A673 (cell line): Measurements from ENCODE around the gene ITSN1. TPM values are rescaled to one million over a fixed set of nuclear protein-coding genes. Genes with fewer than 3 reads are reported as not detected.

Experiments
- BruUV-seq: library from RNA; stranded (reverse); fragments of 400-500 nt; replicated peaks from 2 replicates; lab custom pipeline; 2021; lab: Mats Ljungman, UMichigan
- CTCF ChIA-PET: fragments of 300-600 bp; sonication (Branson Sonifier 250); formaldehyde crosslinking; loops from one replicate; lab custom pipeline; 2022; ENCODE audit warnings: antibody characterized with exemption; lab: Charles Lee
- POLR2A ChIA-PET: fragments of 300-600 bp; sonication (Branson Sonifier 250); formaldehyde crosslinking; loops from one replicate; lab custom pipeline; 2022; ENCODE audit warnings: antibody characterized with exemption; ENCODE audit not compliant: low non-redundant PET; lab: Charles Lee
- DNase-seq: peaks from one replicate; pipeline ENCODE4 v3.0.0-alpha.2; 2015; ENCODE audit warnings: low spot score
- H3K27ac ChIP-seq: fragments of 200-600 bp; sonication (generic); 2 replicates; pipeline ENCODE4 v1.5.1; 2016; ENCODE audit warnings: mixed run types, low read depth, mild to moderate bottlenecking, mixed read lengths, antibody characterized with exemption, low read length; ENCODE audit not compliant: poor library complexity, severe bottlenecking
- H3K27me3 ChIP-seq: fragments of 200-600 bp; sonication (generic); replicated peaks from 2 replicates; pipeline ENCODE4 v1.6.1; 2017; ENCODE audit warnings: mixed run types, low read depth, mild to moderate bottlenecking, mixed read lengths, antibody characterized with exemption, low read length; ENCODE audit not compliant: insufficient read depth, poor library complexity
- H3K36me3 ChIP-seq: fragments of 200-600 bp; sonication (generic); 2 replicates; pipeline ENCODE4 v1.6.1; 2016; ENCODE audit warnings: mixed run types, mild to moderate bottlenecking, mixed read lengths, antibody characterized with exemption, low read length; ENCODE audit not compliant: insufficient read depth, poor library complexity, severe bottlenecking
- H3K4me1 ChIP-seq: fragments of 200-600 bp; sonication (generic); 2 replicates; pipeline ENCODE4 v1.6.1; 2017; ENCODE audit warnings: mixed run types, mild to moderate bottlenecking, mixed read lengths, antibody characterized with exemption, low read length; ENCODE audit not compliant: insufficient read depth, poor library complexity, severe bottlenecking
- H3K4me3 ChIP-seq: fragments of 200-600 bp; sonication (generic); 2 replicates; pipeline ENCODE4 v1.5.1; 2016; ENCODE audit warnings: low read depth, mixed run types, mild to moderate bottlenecking, mixed read lengths, low read length; ENCODE audit not compliant: poor library complexity, severe bottlenecking
- H3K9me3 ChIP-seq: fragments of 200-600 bp; sonication (generic); 2 replicates; pipeline ENCODE4 v1.6.1; 2016; ENCODE audit warnings: mixed run types, low read depth, mild to moderate bottlenecking, mixed read lengths, antibody characterized with exemption, low read length; ENCODE audit not compliant: poor library complexity, severe bottlenecking
- CTCF ChIP-seq: fragments of 300-800, 200-600 bp; sonication (generic); conservative IDR thresholded peaks from 2 replicates; pipeline ENCODE4 v1.5.1; 2017; ENCODE audit warnings: low read depth, mild to moderate bottlenecking, antibody characterized with exemption, low read length, moderate library complexity, mixed read lengths
- EZH2 ChIP-seq: fragments of 200-600 bp; sonication (generic); IDR thresholded peaks from 2 replicates; pipeline ENCODE4 v1.6.1; 2017; ENCODE audit warnings: borderline replicate concordance, low read depth, mild to moderate bottlenecking, mixed read lengths, antibody characterized with exemption, low read length; ENCODE audit not compliant: poor library complexity, severe bottlenecking
- intact Hi-C: fragments of 100-400 bp; cut with micrococcal nuclease; formaldehyde crosslinking; loops from one replicate; pipeline ENCODE4 v1.10.0; 2022; ENCODE audit not compliant: unreplicated experiment
- total RNA-seq: library from RNA; stranded (reverse); gene quantifications from 2 replicates; pipeline ENCODE4 v1.2.3, GENCODE V29; 2021

ITSN1 gene
- total RNA-seq, 1 experiment from 2014 or later: 54.2 TPM

- ChIA-PET POLR2A (no interaction called here), CTCF (no interaction called here)
- DNase-seq: no peak
These were observed 112.2 kb downstream of the ITSN1 start for GRCh38 chr21:33754481-33754880.

GRCh38 chr21:33755354-33755753, 113.1 kb downstream of the ITSN1 start:
- POLR2A ChIA-PET: no interaction called here

More at GRCh38 chr21:33754481-33754880, 112.2 kb downstream of the ITSN1 start:
- BruUV-seq: no TSS peak
- H3K27ac ChIP-seq: no peak overlapping the region
- no peaks in the 10 kb centered on the region for H3K27me3 ChIP-seq
- H3K9me3 ChIP-seq: no peaks in the 10 kb centered on the region
- TF ChIP-seq CTCF (no peak), EZH2 (no peak)
- peaks cover 6% of the 10 kb centered on the region for H3K36me3 ChIP-seq
- peaks cover 23% of the 10 kb centered on the region for H3K4me1 ChIP-seq
- intact Hi-C loops: no loop called here
- H3K4me3 ChIP-seq: no peak overlapping the region

GRCh38 chr21:33760641-33761440, 118.5 kb downstream of the ITSN1 start:
- H3K27ac ChIP-seq: peak overlapping the region; percentile 43
- CTCF ChIA-PET: no interaction called here

More at GRCh38 chr21:33755354-33755753, 113.1 kb downstream of the ITSN1 start:
- TF ChIP-seq EZH2: no peak
- TF ChIP-seq CTCF: no peak
- Histone ChIP-seq H3K36me3 (peaks cover 6% of the 10 kb centered on the region), H3K27ac (no peak overlapping the region), H3K9me3 (no peaks in the 10 kb centered on the region), H3K27me3 (no peaks in the 10 kb centered on the region), H3K4me3 (no peak overlapping the region), H3K4me1 (peaks cover 15% of the 10 kb centered on the region)
- CTCF ChIA-PET: no interaction called here
- intact Hi-C loops: no loop called here
- BruUV-seq: no TSS peak
- no peak for DNase-seq

More at GRCh38 chr21:33760641-33761440, 118.5 kb downstream of the ITSN1 start:
- Histone ChIP-seq H3K4me1 (peaks cover 11% of the 10 kb centered on the region), H3K4me3 (no peak overlapping the region), H3K36me3 (peaks cover 1% of the 10 kb centered on the region), H3K9me3 (no peaks in the 10 kb centered on the region), H3K27me3 (no peaks in the 10 kb centered on the region)
- TF ChIP-seq CTCF (no peak), EZH2 (no peak)
- no TSS peak for BruUV-seq
- intact Hi-C loops: no loop called here
- no peak for DNase-seq
- POLR2A ChIA-PET: no interaction called here
